Activated T-cell treated with anti-CD3 and anti-CD28 coated beads, Interleukin-2, amount 50 U/mL, for 4 hours (primary cell): ENCODE data around the gene PDE11A. TPM values are rescaled to one million over a fixed set of nuclear protein-coding genes. Genes with fewer than 3 reads are reported as not detected.
"Not testable (repeated sequence)": the region's sequence is repeated elsewhere in the genome, so short reads cannot be mapped to it uniquely, and the experiment has no call there.

Experiments used
- ATAC-seq, 2 donors: fragments of 200-7000 bp; cut with Tn5 transposase; one replicate each; pipeline ENCODE4 v1.10.0; 2021
- DNase-seq: peaks from one replicate; pipeline ENCODE4 v3.0.0-alpha.2; 2020
- H3K27me3 Mint-ChIP-seq: one replicate; pipeline ENCODE4 v1.8.0; 2021; ENCODE audit warnings: low read depth, mixed read lengths
- H3K36me3 Mint-ChIP-seq: one replicate; pipeline ENCODE4 v1.8.0; 2022; ENCODE audit warnings: mixed read lengths; ENCODE audit not compliant: insufficient read depth
- H3K4me1 Mint-ChIP-seq: one replicate; pipeline ENCODE4 v1.8.0; 2021; ENCODE audit warnings: low read depth, mixed read lengths
- H3K4me3 Mint-ChIP-seq: one replicate; pipeline ENCODE4 v1.8.0; 2021; ENCODE audit warnings: mild to moderate bottlenecking, moderate library complexity, mixed read lengths
- H3K9me3 Mint-ChIP-seq: one replicate; pipeline ENCODE4 v1.8.0; 2021; ENCODE audit warnings: mixed read lengths
- total RNA-seq, 3 donors: library from RNA; stranded (reverse); gene quantifications; one replicate each; pipeline ENCODE4 v1.2.1, GENCODE V29; 2021

The PDE11A gene
- total RNA-seq, 3 donors from 2014 or later, result not detected

DNA sequence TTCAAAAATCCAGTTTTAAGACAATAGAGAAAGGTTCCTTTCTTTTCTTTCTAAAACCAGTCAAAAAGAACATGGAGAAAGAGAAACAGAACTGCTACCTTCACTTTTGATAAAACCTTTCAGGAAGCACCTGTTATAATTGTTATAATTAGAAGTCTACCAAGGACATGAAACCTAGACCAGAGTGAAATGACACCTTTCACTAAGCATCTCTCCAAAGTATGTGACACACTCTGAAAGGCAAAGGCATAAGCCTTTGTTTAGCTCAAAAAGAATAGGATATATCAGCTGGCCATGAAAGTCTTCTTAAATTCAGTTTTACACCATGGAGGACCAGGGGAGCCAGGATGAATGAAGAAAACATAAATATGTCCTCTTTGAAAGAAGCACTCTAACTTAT lies 20.9 kb upstream of the PDE11A start:
- H3K36me3 Mint-ChIP-seq, result no peaks in the 10 kb centered on the region
- H3K9me3 Mint-ChIP-seq, result no peaks in the 10 kb centered on the region
- H3K4me1 Mint-ChIP-seq, result no peaks in the 10 kb centered on the region
- H3K4me3 Mint-ChIP-seq, result no peak overlapping the region
- peaks cover 3% of the 10 kb centered on the region for H3K27me3 Mint-ChIP-seq
- DNase-seq, result no peak
- no peak for ATAC-seq

DNA sequence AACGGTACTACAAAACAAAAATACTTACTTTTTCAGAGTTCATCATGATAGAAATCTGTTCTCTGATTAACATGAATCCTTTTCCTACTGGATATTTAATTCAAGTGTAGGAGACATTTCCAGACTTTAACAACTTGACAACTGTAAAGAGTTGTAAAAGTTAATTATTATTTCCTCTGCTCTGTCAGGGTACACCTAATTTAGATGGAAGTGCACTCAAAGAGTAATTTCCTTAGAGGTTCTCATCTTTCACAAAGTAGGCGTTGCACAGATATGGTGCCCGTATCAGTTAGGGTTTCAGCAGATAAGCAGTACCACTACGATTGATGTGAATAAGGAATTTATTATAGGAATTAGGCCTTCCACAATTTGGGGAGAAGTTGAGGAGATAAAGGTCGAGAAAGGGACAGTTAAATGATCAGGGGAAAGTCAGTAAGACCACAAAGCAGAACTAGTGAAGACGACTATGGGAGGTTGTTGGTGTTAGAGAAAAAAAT lies 16.2 kb upstream of the PDE11A start:
- DNase-seq, result no peak
- Mint-ChIP-seq H3K27me3 (peaks cover 9% of the 10 kb centered on the region), H3K4me3 (no peak overlapping the region), H3K36me3 (no peaks in the 10 kb centered on the region), H3K4me1 (no peaks in the 10 kb centered on the region), H3K9me3 (no peaks in the 10 kb centered on the region)
- ATAC-seq, result no peak

DNA sequence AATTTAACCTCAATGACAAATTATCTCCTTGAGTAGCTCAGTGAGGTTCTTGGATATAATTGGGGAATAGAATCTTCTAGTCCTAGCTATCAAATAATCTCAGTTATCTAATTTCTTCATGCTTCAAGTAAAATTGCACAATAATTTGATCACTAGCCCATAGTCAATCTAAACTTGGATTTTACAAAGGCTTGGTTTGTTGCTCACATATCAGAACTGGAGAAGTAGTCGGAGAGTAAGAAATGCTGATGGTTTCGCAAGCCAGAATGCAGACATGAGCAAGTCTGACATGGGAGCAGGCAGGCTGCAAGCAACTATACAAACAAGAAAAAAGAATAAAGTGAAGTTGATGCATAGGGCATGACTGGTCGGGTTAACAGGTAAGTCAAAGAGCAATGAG lies 11.7 kb upstream of the PDE11A start:
- no peaks in the 10 kb centered on the region for H3K36me3 Mint-ChIP-seq
- ATAC-seq (no peak), DNase-seq (no peak)
- peaks cover 15% of the 10 kb centered on the region for H3K27me3 Mint-ChIP-seq
- H3K9me3 Mint-ChIP-seq, result peaks cover 2% of the 10 kb centered on the region
- no peaks in the 10 kb centered on the region for H3K4me1 Mint-ChIP-seq
- no peak overlapping the region for H3K4me3 Mint-ChIP-seq

DNA sequence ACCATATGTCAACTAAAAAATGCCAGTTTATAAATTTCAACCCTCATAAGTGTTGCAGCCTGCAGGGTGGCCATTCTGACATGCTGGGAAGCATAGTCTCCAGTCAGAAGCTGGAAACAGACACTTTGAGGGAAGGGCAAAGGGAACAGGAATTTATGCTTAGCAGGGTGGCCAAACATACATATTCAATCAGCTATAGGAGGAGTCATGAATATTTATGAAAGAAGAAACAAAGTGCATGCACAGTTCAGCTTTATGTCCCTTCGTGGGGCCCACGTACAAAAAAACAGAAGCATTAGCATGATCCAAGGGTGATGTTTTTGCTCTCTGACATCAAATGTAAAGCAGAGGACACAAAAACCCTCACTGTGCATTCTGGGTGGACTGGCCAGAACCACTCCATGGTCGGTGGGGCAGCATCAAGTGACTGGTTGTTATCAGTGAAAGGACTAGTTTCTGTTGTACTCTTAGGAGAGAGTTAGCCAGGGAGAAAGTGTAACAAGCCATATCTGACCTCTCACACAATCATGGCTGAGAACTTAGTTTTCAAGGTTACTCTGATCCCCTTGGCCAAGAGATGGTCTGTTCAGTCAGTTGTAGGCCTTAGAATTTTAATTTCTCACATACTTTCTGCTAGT lies 9.9 kb upstream of the PDE11A start:
- H3K9me3 Mint-ChIP-seq, result peaks cover 3% of the 10 kb centered on the region
- H3K4me3 Mint-ChIP-seq, result no peak overlapping the region
- ATAC-seq (no peak), DNase-seq (no peak)
- H3K36me3 Mint-ChIP-seq, result no peaks in the 10 kb centered on the region
- H3K27me3 Mint-ChIP-seq, result peaks cover 18% of the 10 kb centered on the region
- no peaks in the 10 kb centered on the region for H3K4me1 Mint-ChIP-seq

DNA sequence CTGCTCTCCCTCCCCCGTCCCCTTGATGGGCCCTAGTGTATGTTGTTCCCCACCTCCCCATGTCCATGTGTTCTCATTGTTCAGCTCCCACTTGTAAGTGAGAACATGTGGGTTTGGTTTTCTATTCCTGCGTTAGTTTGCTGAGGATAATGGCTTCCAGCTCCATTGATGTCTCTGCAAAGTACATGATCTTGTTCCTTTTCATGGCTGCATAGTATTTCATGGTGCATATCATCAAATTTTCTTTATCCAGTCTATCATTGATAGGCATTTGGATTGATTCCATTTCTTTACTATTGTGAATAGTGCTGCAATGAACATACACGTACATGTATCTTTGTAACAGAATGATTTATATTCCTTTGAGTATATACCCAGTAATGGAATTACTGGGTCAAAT lies 6.7 kb upstream of the PDE11A start:
- not testable (repeated sequence) for H3K36me3 Mint-ChIP-seq, H3K4me3 Mint-ChIP-seq, ATAC-seq

DNA sequence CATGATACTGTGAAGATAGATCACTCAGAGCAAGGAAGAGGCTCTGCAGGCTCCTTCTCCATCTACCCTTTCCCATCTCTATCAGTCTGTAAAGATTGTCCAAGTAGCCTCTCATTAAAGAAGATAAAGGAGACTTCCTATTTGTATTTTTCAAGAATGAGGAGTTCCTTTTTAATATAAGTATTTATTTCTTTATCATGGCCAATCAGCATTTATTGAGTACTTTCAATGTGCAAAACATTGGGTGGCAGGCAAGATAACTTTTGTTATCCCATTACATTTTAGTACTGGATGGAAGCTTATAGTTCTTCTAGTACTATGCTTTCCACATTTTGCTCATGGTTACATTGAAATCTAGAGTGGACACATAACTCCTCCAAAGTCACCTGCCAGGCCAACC lies 3.6 kb upstream of the PDE11A start:
- Mint-ChIP-seq H3K9me3 (peaks cover 8% of the 10 kb centered on the region), H3K4me1 (peaks cover 8% of the 10 kb centered on the region), H3K36me3 (no peaks in the 10 kb centered on the region), H3K4me3 (no peak overlapping the region), H3K27me3 (peaks cover 39% of the 10 kb centered on the region)
- DNase-seq (no peak), ATAC-seq (no peak)

More for the DNA sequence above, 6.7 kb upstream of the PDE11A start:
- not testable (repeated sequence) for DNase-seq, H3K9me3 Mint-ChIP-seq, H3K4me1 Mint-ChIP-seq
- peaks cover 17% of the 10 kb centered on the region for H3K27me3 Mint-ChIP-seq

DNA sequence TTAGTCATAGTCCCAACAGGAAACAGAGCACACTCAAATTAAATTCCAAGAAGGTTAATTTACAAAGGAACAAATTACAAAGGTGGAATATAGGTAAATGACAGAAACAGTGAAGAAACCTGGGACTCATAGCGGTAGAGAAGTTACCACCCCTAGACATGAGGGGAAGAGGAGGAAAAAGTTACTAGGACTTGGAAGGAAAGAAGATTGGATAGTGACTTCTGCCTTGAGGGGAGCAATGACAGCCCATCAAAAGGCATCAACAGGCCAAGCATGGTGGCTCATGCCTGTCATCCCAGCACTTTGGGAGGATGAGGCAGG lies 2.4 kb upstream of the PDE11A start:
- H3K27me3 Mint-ChIP-seq, result peaks cover 43% of the 10 kb centered on the region
- DNase-seq (no peak), ATAC-seq (no peak)
- H3K4me1 Mint-ChIP-seq, result peaks cover 8% of the 10 kb centered on the region
- no peaks in the 10 kb centered on the region for H3K36me3 Mint-ChIP-seq
- peaks cover 8% of the 10 kb centered on the region for H3K9me3 Mint-ChIP-seq
- no peak overlapping the region for H3K4me3 Mint-ChIP-seq

DNA sequence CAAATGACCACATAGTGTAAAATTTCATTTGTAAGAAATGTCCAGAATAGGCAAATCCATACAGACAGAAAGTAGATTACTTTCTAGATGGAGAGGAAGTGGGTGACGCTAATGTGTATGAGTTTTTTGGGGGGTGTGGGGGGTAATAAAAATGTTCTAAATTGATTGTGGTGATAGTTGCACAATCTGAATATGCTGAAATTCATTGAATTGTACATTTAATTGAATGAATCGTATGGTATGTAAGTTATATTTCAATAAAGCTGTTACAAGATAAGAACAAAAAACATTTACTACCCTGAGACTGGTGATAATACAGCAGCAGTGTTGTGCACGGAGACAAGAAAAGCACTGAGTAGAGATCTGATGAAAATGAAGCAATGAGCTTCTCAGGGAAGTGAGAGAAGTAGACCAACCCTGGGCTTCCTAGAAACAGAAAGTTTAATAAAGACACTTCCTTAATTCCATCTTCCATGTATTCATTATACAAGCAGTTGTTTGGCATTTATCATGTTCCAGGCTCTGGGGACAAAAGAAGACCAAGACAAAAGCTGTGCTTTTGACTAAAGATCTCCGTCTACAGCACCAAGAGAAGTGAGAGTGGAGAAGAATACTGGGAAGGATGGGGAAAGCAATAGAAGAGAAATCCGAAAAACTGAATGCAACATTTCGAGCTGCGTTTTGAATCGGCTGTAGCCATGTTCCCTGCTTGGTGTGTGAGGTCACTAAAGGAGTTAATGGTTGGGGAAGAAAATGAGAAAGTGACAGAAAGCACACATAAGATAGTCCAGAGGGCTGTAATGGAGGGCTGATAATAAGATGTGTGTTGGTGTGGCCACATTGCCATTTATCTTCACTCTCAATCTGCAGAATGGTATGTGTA lies 1.8 kb upstream of the PDE11A start:
- ATAC-seq, result no peak
- peaks cover 8% of the 10 kb centered on the region for H3K4me1 Mint-ChIP-seq
- H3K27me3 Mint-ChIP-seq, result peaks cover 47% of the 10 kb centered on the region
- H3K36me3 Mint-ChIP-seq, result no peaks in the 10 kb centered on the region
- DNase-seq, result no peak
- H3K9me3 Mint-ChIP-seq, result peaks cover 7% of the 10 kb centered on the region
- H3K4me3 Mint-ChIP-seq, result no peak overlapping the region

DNA sequence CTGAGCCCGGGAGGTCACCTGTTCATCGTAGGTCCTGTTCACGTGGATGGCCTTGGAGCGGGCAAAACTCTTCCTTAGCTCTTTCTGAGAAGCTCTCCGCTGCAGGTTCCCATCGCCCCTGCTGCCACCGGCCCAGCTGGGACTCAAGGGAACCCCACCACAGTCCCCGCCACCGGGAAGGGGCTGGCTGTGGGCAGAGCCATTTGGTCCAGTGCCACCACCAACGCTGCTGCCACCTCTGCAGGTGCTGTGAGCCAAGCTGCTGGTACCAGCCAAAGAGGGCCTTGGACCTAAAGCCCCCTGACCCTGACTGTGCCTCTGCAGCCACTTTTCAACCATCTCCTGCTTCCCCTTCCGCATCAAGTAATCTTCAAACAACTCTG lies 586 bp downstream of the PDE11A start:
- H3K4me3 Mint-ChIP-seq, result no peak overlapping the region
- DNase-seq (no peak), ATAC-seq (no peak)
- H3K36me3 Mint-ChIP-seq, result no peaks in the 10 kb centered on the region
- H3K9me3 Mint-ChIP-seq, result peaks cover 5% of the 10 kb centered on the region
- peaks cover 51% of the 10 kb centered on the region for H3K27me3 Mint-ChIP-seq
- H3K4me1 Mint-ChIP-seq, result peaks cover 8% of the 10 kb centered on the region

DNA sequence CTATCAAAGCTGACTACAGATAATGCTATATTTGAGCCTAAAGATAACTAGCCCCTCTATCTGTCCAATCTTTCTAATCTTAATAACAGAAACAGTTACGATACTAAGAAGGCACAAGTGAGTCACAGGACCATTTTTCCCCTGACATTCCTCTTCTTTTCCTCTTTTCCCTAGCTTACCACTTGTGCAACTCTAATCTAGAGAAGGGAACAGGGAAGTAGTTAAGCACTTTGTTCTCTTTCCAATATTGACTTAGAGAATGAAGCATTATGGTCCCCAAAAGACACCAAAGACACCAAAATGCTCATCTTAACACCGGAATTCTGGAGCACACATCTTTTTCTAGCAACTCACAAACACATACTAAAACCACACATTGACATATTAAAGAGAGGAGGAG lies 1.8 kb downstream of the PDE11A start:
- no peak overlapping the region for H3K4me3 Mint-ChIP-seq
- peaks cover 54% of the 10 kb centered on the region for H3K27me3 Mint-ChIP-seq
- DNase-seq (no peak), ATAC-seq (no peak)
- peaks cover 8% of the 10 kb centered on the region for H3K4me1 Mint-ChIP-seq
- H3K9me3 Mint-ChIP-seq, result peaks cover 5% of the 10 kb centered on the region
- no peaks in the 10 kb centered on the region for H3K36me3 Mint-ChIP-seq

DNA sequence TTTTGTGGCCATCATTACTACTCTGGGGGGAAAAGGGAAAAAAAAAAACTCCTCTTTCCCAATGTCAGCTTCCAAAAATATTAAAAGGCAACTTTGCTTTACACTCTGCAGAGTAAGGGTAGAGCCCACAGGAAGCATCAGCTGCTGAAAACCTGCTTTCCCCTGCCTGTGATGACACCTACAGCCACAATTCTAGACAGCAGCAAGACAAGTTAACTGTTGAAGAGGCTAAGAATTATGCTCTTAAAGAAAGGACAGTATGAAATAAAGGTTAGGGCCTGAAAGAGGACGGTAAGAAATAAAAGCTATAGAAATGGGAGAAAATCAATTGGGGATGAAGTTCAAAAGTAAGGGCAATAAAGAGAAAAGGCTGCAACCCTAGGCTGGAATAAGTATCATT lies 3.0 kb downstream of the PDE11A start:
- ATAC-seq (no peak), DNase-seq (no peak)
- Mint-ChIP-seq H3K4me3 (no peak overlapping the region), H3K9me3 (peaks cover under 1% of the 10 kb centered on the region), H3K27me3 (peaks cover 54% of the 10 kb centered on the region), H3K4me1 (peaks cover 8% of the 10 kb centered on the region), H3K36me3 (no peaks in the 10 kb centered on the region)

DNA sequence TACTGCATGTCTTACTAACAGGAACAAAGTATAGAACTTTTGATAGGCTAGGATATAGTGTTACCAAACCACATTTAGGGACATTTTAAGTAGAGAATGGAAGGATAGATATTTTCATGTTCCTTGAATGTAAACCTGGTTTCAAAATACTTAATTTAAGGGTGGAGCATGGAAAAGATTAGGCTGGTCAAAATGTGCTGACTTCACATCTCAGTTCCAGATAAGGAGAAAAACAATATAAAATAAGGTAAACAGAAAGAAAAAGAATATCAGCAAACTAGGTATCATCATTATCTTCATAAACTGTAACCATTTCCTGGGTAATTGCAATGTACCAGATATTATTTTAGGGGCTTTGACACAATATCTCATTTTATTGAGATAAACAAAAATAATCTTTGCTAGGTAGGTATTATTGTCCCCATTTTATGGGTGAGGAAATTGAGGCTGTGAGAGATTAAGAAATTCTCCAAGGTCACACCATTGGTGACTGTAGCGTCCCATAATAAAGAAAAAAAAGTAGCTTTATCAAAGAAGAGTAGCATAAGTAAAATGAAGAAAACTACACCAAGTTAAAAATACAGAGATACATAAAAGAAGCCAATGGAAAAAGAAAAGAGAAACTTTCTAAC lies 3.6 kb downstream of the PDE11A start:
- peaks cover 48% of the 10 kb centered on the region for H3K27me3 Mint-ChIP-seq
- DNase-seq, result no peak
- H3K36me3 Mint-ChIP-seq, result no peaks in the 10 kb centered on the region
- H3K4me1 Mint-ChIP-seq, result peaks cover 8% of the 10 kb centered on the region
- no peak overlapping the region for H3K4me3 Mint-ChIP-seq
- no peak for ATAC-seq
- no peaks in the 10 kb centered on the region for H3K9me3 Mint-ChIP-seq

DNA sequence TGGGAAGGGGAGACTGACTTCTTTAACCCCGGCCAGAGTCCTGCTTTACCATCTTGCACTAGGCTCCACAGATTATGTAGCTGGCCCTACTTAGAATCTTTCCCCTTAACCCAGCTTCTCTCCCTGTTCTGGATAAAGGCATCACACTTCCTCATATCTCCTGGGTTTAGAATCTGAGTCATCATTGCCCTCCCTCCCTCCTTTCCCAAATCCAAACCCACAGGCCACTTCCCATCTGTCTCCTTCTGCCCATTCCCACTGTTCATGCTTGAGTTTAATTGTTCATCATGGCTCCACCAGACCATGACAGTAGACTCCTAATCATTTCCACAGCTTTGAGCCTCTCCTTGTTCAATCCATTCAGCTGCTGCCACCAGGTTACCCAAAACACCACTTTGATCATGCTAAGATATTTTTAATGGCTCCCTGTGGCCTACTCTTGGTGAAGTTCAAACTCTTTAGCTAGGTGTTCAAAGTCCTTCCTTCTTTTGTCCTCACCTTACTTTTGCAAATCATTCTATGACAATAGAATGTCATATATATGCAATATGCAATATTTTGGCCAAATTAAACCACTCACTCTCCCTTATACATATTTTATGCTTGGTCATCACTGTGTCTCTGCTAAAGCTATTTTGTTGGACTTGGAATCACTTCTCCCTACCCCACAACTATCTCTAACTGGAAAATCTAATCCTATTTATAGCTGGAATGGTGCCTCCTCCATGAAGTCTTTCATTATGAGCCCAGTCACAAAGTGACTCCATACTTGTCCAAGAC lies 5.5 kb downstream of the PDE11A start:
- H3K4me3 Mint-ChIP-seq, result no peak overlapping the region
- ATAC-seq, result no peak

DNA sequence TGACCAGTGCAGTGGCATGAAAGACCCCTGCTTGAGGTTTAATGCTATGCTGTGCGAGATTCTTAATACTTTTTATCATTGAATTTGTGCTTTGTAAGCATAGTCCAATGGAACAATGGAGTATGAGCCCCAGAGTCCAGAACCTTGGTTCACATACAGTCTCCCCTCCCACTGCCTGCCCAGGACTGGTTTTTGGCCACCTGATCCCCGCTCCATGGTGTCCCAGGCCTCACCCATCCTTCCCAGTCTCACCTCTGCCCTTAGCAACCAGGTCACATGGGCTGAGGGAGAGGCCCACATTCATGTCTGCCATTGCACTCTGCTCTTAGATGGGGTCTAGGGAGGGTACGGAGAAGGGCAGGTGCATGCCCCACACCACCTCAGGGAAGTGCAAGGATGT lies 6.3 kb downstream of the PDE11A start:
- peaks cover 35% of the 10 kb centered on the region for H3K27me3 Mint-ChIP-seq
- no peaks in the 10 kb centered on the region for H3K36me3 Mint-ChIP-seq
- H3K9me3 Mint-ChIP-seq, result no peaks in the 10 kb centered on the region
- H3K4me1 Mint-ChIP-seq, result no peaks in the 10 kb centered on the region
- no peak for ATAC-seq
- no peak overlapping the region for H3K4me3 Mint-ChIP-seq
- DNase-seq, result no peak

More for the DNA sequence above, 5.5 kb downstream of the PDE11A start:
- DNase-seq, result no peak
- Mint-ChIP-seq H3K27me3 (peaks cover 38% of the 10 kb centered on the region), H3K9me3 (no peaks in the 10 kb centered on the region), H3K4me1 (no peaks in the 10 kb centered on the region), H3K36me3 (no peaks in the 10 kb centered on the region)
